ENCODE data around the gene BCAM. TPM values are rescaled to one million over a fixed set of nuclear protein-coding genes. Genes with fewer than 3 reads are reported as not detected.
A peak's percentile ranks its signal among the peaks of the same experiment; 100 is the strongest.
"Not testable (repeated sequence)": the region's sequence is repeated elsewhere in the genome, so short reads cannot be mapped to it uniquely, and the experiment has no call there.

The BCAM gene
- total RNA-seq, 1 experiment from 2014 or later: 30.0 TPM

DNA sequence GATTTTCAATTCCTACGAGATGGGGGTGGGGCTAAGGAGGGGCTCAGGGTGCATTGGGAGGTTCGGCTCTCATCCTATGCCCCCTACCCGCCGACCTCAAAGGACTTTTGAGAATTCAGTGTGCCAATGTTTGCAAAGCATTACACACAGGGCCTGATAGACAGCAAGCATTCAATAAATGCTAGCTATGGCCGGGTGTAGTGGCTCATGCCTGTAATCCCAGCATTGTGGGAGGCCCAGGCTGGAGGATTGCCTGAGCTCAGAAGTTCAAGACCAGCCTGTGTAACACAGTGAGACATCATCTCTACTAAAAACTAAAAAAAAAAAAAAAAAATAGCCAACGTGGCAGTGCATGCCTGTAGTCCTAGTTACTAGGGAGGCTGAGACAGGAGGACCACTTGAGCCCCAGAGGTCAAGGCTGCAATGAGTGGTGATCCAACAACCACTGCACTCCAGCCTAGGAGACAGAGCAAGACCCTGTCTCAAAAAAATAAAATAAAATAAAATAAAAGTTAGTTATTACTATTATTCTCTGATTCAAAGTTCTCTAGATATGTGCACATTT, 33.1 kb upstream of the BCAM start:
- no peaks in the 10 kb centered on the region for H3K27me3 Mint-ChIP-seq (ENCODE audit: unreplicated experiment)
- peak overlapping the region; percentile 92 for H3K27ac Mint-ChIP-seq (ENCODE audit: unreplicated experiment)
- no peaks in the 10 kb centered on the region for H3K9me3 Mint-ChIP-seq (ENCODE audit: low read depth, unreplicated experiment)
- TF ChIP-seq CTCF (IDR thresholded peaks at IDR 0.05; ENCODE audit: unreplicated experiment): no peak
- no peak for DNase-seq
- BruUV-seq (replicated peaks): TSS peak; percentile 80
- intact Hi-C loops (cut with micrococcal nuclease; ENCODE audit: unreplicated experiment): loop anchor here (2.0 kb wide), 1 partner anchor 69 kb away; no protein-coding TSS in a partner anchor
- H3K4me1 Mint-ChIP-seq (ENCODE audit: low read depth, unreplicated experiment): peaks cover 35% of the 10 kb centered on the region
- CTCF ChIA-PET: interaction anchor here (0.6 to 2.2 kb wide), 3 partner anchors 52 to 185 kb away, joined by 3 to 8 read pairs (median 5); partner anchors contain the start of gene NECTIN2
- peaks cover 49% of the 10 kb centered on the region for H3K36me3 Mint-ChIP-seq (ENCODE audit: insufficient read depth, unreplicated experiment)
- H3K4me3 Mint-ChIP-seq (ENCODE audit: low read depth, unreplicated experiment): peak overlapping the region; percentile 55

- no peaks in the 10 kb centered on the region for H3K9me3 Mint-ChIP-seq (ENCODE audit: low read depth, unreplicated experiment)
- H3K27me3 Mint-ChIP-seq (ENCODE audit: unreplicated experiment): no peaks in the 10 kb centered on the region
- H3K27ac Mint-ChIP-seq (ENCODE audit: unreplicated experiment): peak overlapping the region; percentile 92
- CTCF ChIA-PET: interaction anchor here (0.9 to 2.2 kb wide), 3 partner anchors 53 to 69 kb away, joined by 3 to 8 read pairs (median 5); partner anchors contain the start of gene NECTIN2
- peak overlapping the region; percentile 55 for H3K4me3 Mint-ChIP-seq (ENCODE audit: low read depth, unreplicated experiment)
- DNase-seq: peak; percentile 98
- no TSS peak for BruUV-seq (replicated peaks)
- intact Hi-C loops (cut with micrococcal nuclease; ENCODE audit: unreplicated experiment): loop anchor here (2.0 kb wide), 1 partner anchor 68 kb away; no protein-coding TSS in a partner anchor
- no peak for TF ChIP-seq CTCF (IDR thresholded peaks at IDR 0.05; ENCODE audit: unreplicated experiment)
- H3K4me1 Mint-ChIP-seq (ENCODE audit: low read depth, unreplicated experiment): peaks cover 30% of the 10 kb centered on the region
- peaks cover 54% of the 10 kb centered on the region for H3K36me3 Mint-ChIP-seq (ENCODE audit: insufficient read depth, unreplicated experiment)
Observed at GRCh38 chr19:44776402-44777096, 32.4 kb upstream of the BCAM start.

GRCh38 chr19:44777715-44778347, 31.1 kb upstream of the BCAM start, which contains the start of gene CBLC:
TSS of gene CBLC (plus strand) at chr19:44777890. CDS start at chr19:44777932, 42 bp downstream.
- intact Hi-C loops (cut with micrococcal nuclease; ENCODE audit: unreplicated experiment): loop anchor here (2.0 kb wide), 1 partner anchor 67 kb away; no protein-coding TSS in a partner anchor
- TF ChIP-seq CTCF (IDR thresholded peaks at IDR 0.05; ENCODE audit: unreplicated experiment): no peak
- peak within 1 kb of the TSS; percentile 60 for H3K4me3 Mint-ChIP-seq (ENCODE audit: low read depth, unreplicated experiment)
- peak within 1 kb of the TSS; percentile 92 for H3K27ac Mint-ChIP-seq (ENCODE audit: unreplicated experiment)
- H3K9me3 Mint-ChIP-seq (ENCODE audit: low read depth, unreplicated experiment): no peaks in the 10 kb centered on the region
- peaks cover 63% of the 10 kb centered on the region for H3K36me3 Mint-ChIP-seq (ENCODE audit: insufficient read depth, unreplicated experiment)
- H3K4me1 Mint-ChIP-seq (ENCODE audit: low read depth, unreplicated experiment): peaks cover 25% of the 10 kb centered on the region
- BruUV-seq (replicated peaks): no TSS peak
- DNase-seq: peak; percentile 99
- CTCF ChIA-PET: interaction anchor here (0.6 to 1.0 kb wide), 5 partner anchors 29 to 201 kb away, joined by 3 to 4 read pairs (median 3); no protein-coding TSS in a partner anchor
- H3K27me3 Mint-ChIP-seq (ENCODE audit: unreplicated experiment): no peaks in the 10 kb centered on the region

- TF ChIP-seq CTCF (IDR thresholded peaks at IDR 0.05; ENCODE audit: unreplicated experiment): no peak
- intact Hi-C loops (cut with micrococcal nuclease; ENCODE audit: unreplicated experiment): no loop called here
- peaks cover 69% of the 10 kb centered on the region for H3K36me3 Mint-ChIP-seq (ENCODE audit: insufficient read depth, unreplicated experiment)
- H3K9me3 Mint-ChIP-seq (ENCODE audit: low read depth, unreplicated experiment): no peaks in the 10 kb centered on the region
- TSS peak; percentile 58 for BruUV-seq (replicated peaks)
- DNase-seq: no peak
- CTCF ChIA-PET: interaction anchor here (0.7 kb wide), 3 partner anchors 20 to 1592 kb away, joined by 3 to 5 read pairs (median 3); no protein-coding TSS in a partner anchor
- H3K4me1 Mint-ChIP-seq (ENCODE audit: low read depth, unreplicated experiment): peaks cover 21% of the 10 kb centered on the region
- no peak overlapping the region for H3K27ac Mint-ChIP-seq (ENCODE audit: unreplicated experiment)
- H3K27me3 Mint-ChIP-seq (ENCODE audit: unreplicated experiment): no peaks in the 10 kb centered on the region
- peak overlapping the region; percentile 60 for H3K4me3 Mint-ChIP-seq (ENCODE audit: low read depth, unreplicated experiment)
Observed at GRCh38 chr19:44779150-44779549, 29.8 kb upstream of the BCAM start.

DNA sequence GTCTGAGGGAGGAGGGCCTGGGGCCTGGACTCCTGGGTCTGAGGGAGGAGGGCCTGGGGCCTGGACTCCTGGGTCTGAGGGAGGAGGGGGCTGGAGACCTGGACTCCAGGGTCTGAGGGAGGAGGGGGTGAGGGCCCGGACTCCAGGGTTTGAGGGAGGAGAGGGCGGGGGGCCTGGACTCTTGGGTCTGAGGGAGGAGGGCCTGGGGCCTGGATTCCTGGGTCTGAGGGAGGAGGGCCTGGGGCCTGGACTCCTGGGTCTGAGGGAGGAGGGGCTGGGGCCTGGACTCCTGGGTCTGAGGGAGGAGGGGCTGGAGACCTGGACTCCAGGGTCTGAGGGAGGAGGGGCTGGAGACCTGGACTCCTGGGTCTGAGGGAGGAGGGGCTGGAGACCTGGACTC, 27.2 kb upstream of the BCAM start:
- intact Hi-C loops (cut with micrococcal nuclease; ENCODE audit: unreplicated experiment); H3K9me3 Mint-ChIP-seq (ENCODE audit: low read depth, unreplicated experiment); DNase-seq; H3K27me3 Mint-ChIP-seq (ENCODE audit: unreplicated experiment); BruUV-seq (replicated peaks); H3K4me3 Mint-ChIP-seq (ENCODE audit: low read depth, unreplicated experiment); H3K27ac Mint-ChIP-seq (ENCODE audit: unreplicated experiment): not testable (repeated sequence)
- H3K4me1 Mint-ChIP-seq (ENCODE audit: low read depth, unreplicated experiment): peaks cover 13% of the 10 kb centered on the region
- peaks cover 75% of the 10 kb centered on the region for H3K36me3 Mint-ChIP-seq (ENCODE audit: insufficient read depth, unreplicated experiment)
- CTCF ChIA-PET: interaction anchor here (0.9 to 1.6 kb wide), 3 partner anchors 11 to 64 kb away, joined by 4 to 12 read pairs (median 7); partner anchors contain the start of gene NECTIN2
